Stimulated activated naive CD8-positive, alpha-beta T cell treated with anti-CD3 and anti-CD28 coated beads, Interleukin-15, amount 100 ng/mL, for 72 hours (primary cell): ENCODE data around the gene RNF208.

Source experiments
- ATAC-seq: fragments of 150-1000 bp; cut with Tn5 transposase; 2 replicates; pipeline ENCODE4 v1.10.0; 2021; ENCODE audit warnings: mild to moderate bottlenecking, moderate library complexity
- DNase-seq, 2 donors: peaks; one replicate each; pipeline ENCODE4 v3.0.0; 2021 to 2022
- H3K27ac Mint-ChIP-seq, 2 donors: one replicate each; pipeline ENCODE4 v1.8.0; 2022; ENCODE audit warnings: mild to moderate bottlenecking in 2 of 2, mixed read lengths in 2 of 2, moderate library complexity in 2 of 2
- H3K27me3 Mint-ChIP-seq: one replicate; pipeline ENCODE4 v1.8.0; 2022; ENCODE audit warnings: mixed read lengths
- H3K4me1 Mint-ChIP-seq: one replicate; pipeline ENCODE4 v1.8.0; 2022; ENCODE audit warnings: mild to moderate bottlenecking, mixed read lengths
- H3K4me3 Mint-ChIP-seq, 2 donors: one replicate each; pipeline ENCODE4 v1.8.0; 2022; ENCODE audit warnings: mild to moderate bottlenecking in 2 of 2, mixed read lengths in 2 of 2, moderate library complexity in 1 of 2
- H3K9me3 Mint-ChIP-seq, 2 donors: one replicate each; pipeline ENCODE4 v1.8.0; 2022; ENCODE audit warnings: mixed read lengths in 2 of 2

Gene RNF208

GRCh38 chr9:137235424-137236237, 13.6 kb upstream of the RNF208 start:
- no peak overlapping the region for H3K4me3 Mint-ChIP-seq
- peaks cover 34% of the 10 kb centered on the region for H3K27me3 Mint-ChIP-seq
- H3K9me3 Mint-ChIP-seq = no peaks in the 10 kb centered on the region
- H3K4me1 Mint-ChIP-seq = peaks cover 46% of the 10 kb centered on the region
- DNase-seq (no peak), ATAC-seq (no peak)
- H3K27ac Mint-ChIP-seq = no peak overlapping the region

- peak overlapping the region in 1 of 2 donors; percentile 28 for H3K27ac Mint-ChIP-seq
- DNase-seq (no peak), ATAC-seq (no peak)
- H3K27me3 Mint-ChIP-seq = peaks cover 34% of the 10 kb centered on the region
- no peaks in the 10 kb centered on the region for H3K9me3 Mint-ChIP-seq
- H3K4me3 Mint-ChIP-seq = no peak overlapping the region
- peaks cover 46% of the 10 kb centered on the region for H3K4me1 Mint-ChIP-seq
These were observed 12.9 kb upstream of the RNF208 start for GRCh38 chr9:137234758-137235423.

GRCh38 chr9:137234055-137234697, 12.1 kb upstream of the RNF208 start:
- Mint-ChIP-seq H3K27ac (no peak overlapping the region), H3K9me3 (no peaks in the 10 kb centered on the region), H3K4me1 (peaks cover 40% of the 10 kb centered on the region), H3K27me3 (peaks cover 41% of the 10 kb centered on the region), H3K4me3 (no peak overlapping the region)
- DNase-seq (no peak), ATAC-seq (no peak)

- H3K4me3 Mint-ChIP-seq = no peak overlapping the region
- peaks cover 32% of the 10 kb centered on the region for H3K4me1 Mint-ChIP-seq
- no peak overlapping the region for H3K27ac Mint-ChIP-seq
- H3K27me3 Mint-ChIP-seq = peaks cover 46% of the 10 kb centered on the region
- no peaks in the 10 kb centered on the region for H3K9me3 Mint-ChIP-seq
- no peak for DNase-seq
- ATAC-seq = no peak
These were observed 11.3 kb upstream of the RNF208 start for GRCh38 chr9:137233143-137233980.

- H3K27me3 Mint-ChIP-seq = peaks cover 51% of the 10 kb centered on the region
- H3K9me3 Mint-ChIP-seq = no peaks in the 10 kb centered on the region
- ATAC-seq (no peak), DNase-seq (no peak)
- H3K27ac Mint-ChIP-seq = no peak overlapping the region
- H3K4me1 Mint-ChIP-seq = peaks cover 27% of the 10 kb centered on the region
- H3K4me3 Mint-ChIP-seq = no peak overlapping the region
These were observed 10.5 kb upstream of the RNF208 start for GRCh38 chr9:137232510-137232909.

- no peaks in the 10 kb centered on the region for H3K9me3 Mint-ChIP-seq
- H3K27ac Mint-ChIP-seq = no peak overlapping the region
- H3K4me3 Mint-ChIP-seq = no peak overlapping the region
- no peak for DNase-seq
- ATAC-seq = no peak
- peaks cover 55% of the 10 kb centered on the region for H3K27me3 Mint-ChIP-seq
- peaks cover 27% of the 10 kb centered on the region for H3K4me1 Mint-ChIP-seq
These were observed 10.1 kb upstream of the RNF208 start for GRCh38 chr9:137232101-137232500.

GRCh38 chr9:137231372-137232039, 9.5 kb upstream of the RNF208 start:
- no peak for ATAC-seq
- Mint-ChIP-seq H3K9me3 (no peaks in the 10 kb centered on the region), H3K27me3 (peaks cover 55% of the 10 kb centered on the region), H3K27ac (peak overlapping the region in 1 of 2 donors; percentile 59), H3K4me3 (no peak overlapping the region), H3K4me1 (peaks cover 21% of the 10 kb centered on the region)
- no peak for DNase-seq

- DNase-seq (no peak), ATAC-seq (no peak)
- Mint-ChIP-seq H3K27ac (no peak within 1 kb of the TSS), H3K4me3 (no peak within 1 kb of the TSS), H3K9me3 (no peaks in the 10 kb centered on the region), H3K27me3 (peaks cover 55% of the 10 kb centered on the region), H3K4me1 (peaks cover 16% of the 10 kb centered on the region)
These were observed 8.8 kb upstream of the RNF208 start, which contains the start of gene SLC34A3 for GRCh38 chr9:137230705-137231371. Gene SLC34A3, plus strand, starts transcription at chr9:137230901. Its CDS starts 802 bp downstream, at chr9:137231703.

- peaks cover 17% of the 10 kb centered on the region for H3K4me1 Mint-ChIP-seq
- peaks cover 49% of the 10 kb centered on the region for H3K27me3 Mint-ChIP-seq
- ATAC-seq (no peak), DNase-seq (no peak)
- no peak overlapping the region for H3K4me3 Mint-ChIP-seq
- H3K9me3 Mint-ChIP-seq = no peaks in the 10 kb centered on the region
- H3K27ac Mint-ChIP-seq = no peak overlapping the region
These were observed 8.1 kb upstream of the RNF208 start for GRCh38 chr9:137229903-137230704.

GRCh38 chr9:137228968-137229896, 7.2 kb upstream of the RNF208 start:
- Mint-ChIP-seq H3K9me3 (no peaks in the 10 kb centered on the region), H3K27ac (no peak overlapping the region), H3K27me3 (peaks cover 41% of the 10 kb centered on the region), H3K4me1 (peaks cover 19% of the 10 kb centered on the region), H3K4me3 (no peak overlapping the region)
- no peak for ATAC-seq
- DNase-seq = no peak

GRCh38 chr9:137228506-137228967, 6.5 kb upstream of the RNF208 start:
- H3K4me1 Mint-ChIP-seq = peaks cover 24% of the 10 kb centered on the region
- DNase-seq (no peak), ATAC-seq (no peak)
- no peak overlapping the region for H3K4me3 Mint-ChIP-seq
- no peaks in the 10 kb centered on the region for H3K9me3 Mint-ChIP-seq
- no peak overlapping the region for H3K27ac Mint-ChIP-seq
- H3K27me3 Mint-ChIP-seq = peaks cover 38% of the 10 kb centered on the region

GRCh38 chr9:137227853-137228505, 5.9 kb upstream of the RNF208 start:
- H3K27ac Mint-ChIP-seq = peak overlapping the region in 1 of 2 donors; percentile 57
- H3K9me3 Mint-ChIP-seq = no peaks in the 10 kb centered on the region
- DNase-seq = no peak
- peaks cover 38% of the 10 kb centered on the region for H3K27me3 Mint-ChIP-seq
- H3K4me1 Mint-ChIP-seq = peaks cover 26% of the 10 kb centered on the region
- H3K4me3 Mint-ChIP-seq = no peak overlapping the region
- ATAC-seq = no peak
